SU-DHL-6 (cell line): Measurements from ENCODE around the gene PIK3CD.

ENCODE experiments used
- H2AFZ ChIP-seq: fragments of 200-600 bp; sonication (generic); 2 replicates; pipeline ENCODE4 v1.6.1; 2014; ENCODE audit warnings: low read depth, mild to moderate bottlenecking, moderate library complexity, mixed read lengths, antibody characterized with exemption, low read length; ENCODE audit not compliant: severe bottlenecking
- H3F3A ChIP-seq: fragments of 200-600 bp; shearing (Covaris generic); 2 replicates; pipeline ENCODE4 v1.6.0; 2016; ENCODE audit warnings: antibody characterized with exemption, mild to moderate bottlenecking; ENCODE audit not compliant: insufficient read depth
- H3K27ac ChIP-seq: fragments of 200-600 bp; sonication (generic); 2 replicates; pipeline ENCODE4 v1.5.1; 2016; ENCODE audit warnings: low read depth, mild to moderate bottlenecking, low read length, moderate library complexity, mixed read lengths
- H3K27me3 ChIP-seq: fragments of 200-600 bp; sonication (generic), shearing (Covaris generic); 2 replicates; pipeline ENCODE4 v1.6.0; 2014; ENCODE audit warnings: mild to moderate bottlenecking, low read length
- H3K36me3 ChIP-seq: fragments of 200-600 bp; sonication (generic); 2 replicates; pipeline ENCODE4 v1.6.1; 2014; ENCODE audit warnings: mild to moderate bottlenecking, low read length, mixed read lengths
- H3K4me2 ChIP-seq: fragments of 300-600, 200-600 bp; shearing (Covaris generic), sonication (generic); 2 replicates; pipeline ENCODE4 v1.6.0; 2014; ENCODE audit warnings: low read length, low read depth, mild to moderate bottlenecking; ENCODE audit not compliant: poor library complexity, severe bottlenecking
- H3K4me3 ChIP-seq: fragments of 200-600 bp; sonication (generic); 2 replicates; pipeline ENCODE4 v1.5.1; 2014; ENCODE audit warnings: antibody characterized with exemption, low read length, mild to moderate bottlenecking, mixed read lengths; ENCODE audit not compliant: insufficient read depth, poor library complexity, severe bottlenecking
- H3K79me2 ChIP-seq: fragments of 200-600 bp; sonication (generic); 2 replicates; pipeline ENCODE4 v1.6.1; 2014; ENCODE audit warnings: mild to moderate bottlenecking, low read length, moderate library complexity; ENCODE audit not compliant: insufficient read depth
- H3K9ac ChIP-seq: fragments of 200-600 bp; sonication (generic); 2 replicates; pipeline ENCODE4 v1.7.0; 2014; ENCODE audit warnings: mild to moderate bottlenecking, low read length
- H3K9me2 ChIP-seq: fragments of 200-600 bp; sonication (generic); replicated peaks from 2 replicates; pipeline ENCODE4 v1.6.1; 2014; ENCODE audit warnings: low read length; ENCODE audit not compliant: insufficient read depth
- H3K9me3 ChIP-seq: fragments of 200-600 bp; sonication (generic); 2 replicates; pipeline ENCODE4 v1.6.1; 2014; ENCODE audit warnings: low read length, mixed read lengths; ENCODE audit not compliant: insufficient read depth
- H4K20me1 ChIP-seq: fragments of 200-600 bp; sonication (generic); 2 replicates; pipeline ENCODE4 v1.6.1; 2014; ENCODE audit warnings: low read depth, mild to moderate bottlenecking, antibody characterized with exemption, low read length, moderate library complexity, mixed read lengths
- CTCF ChIP-seq: fragments of 200-600 bp; sonication (generic); IDR thresholded peaks from one replicate; pipeline ENCODE4 v1.5.1; 2017; ENCODE audit warnings: antibody characterized with exemption, mild to moderate bottlenecking, low read length, moderate library complexity; ENCODE audit not compliant: insufficient read depth, poor library complexity, severe bottlenecking
- EZH2phosphoT487 ChIP-seq: fragments of 200-600 bp; sonication (generic), shearing (Covaris generic); conservative IDR thresholded peaks from 2 replicates; pipeline ENCODE4 v1.6.1; 2018; ENCODE audit warnings: mild to moderate bottlenecking, antibody characterized with exemption, low read length, moderate library complexity, mixed read lengths

PIK3CD gene

GRCh38 chr1:9696793-9697192 is 45.3 kb downstream of the PIK3CD start:
- Histone ChIP-seq H3K9me3 (no peaks in the 10 kb centered on the region), H3K27me3 (no peaks in the 10 kb centered on the region), H3K79me2 (no peaks in the 10 kb centered on the region), H4K20me1 (no peaks in the 10 kb centered on the region), H3K9me2 (no peaks in the 10 kb centered on the region), H3K27ac (no peak overlapping the region), H3F3A (no peaks in the 10 kb centered on the region; the same call in 1 of the 2 replicates), H3K36me3 (no peaks in the 10 kb centered on the region; the same call in 1 of the 2 replicates), H3K9ac (no peak overlapping the region), H2AFZ (no peak overlapping the region), H3K4me2 (no peak overlapping the region), H3K4me3 (no peak overlapping the region)
- no peak for TF ChIP-seq CTCF
- no peak for TF ChIP-seq EZH2phosphoT487

- Histone ChIP-seq H3K9ac (no peak overlapping the region), H3K27ac (no peak overlapping the region), H3K4me2 (no peak overlapping the region), H3F3A (no peaks in the 10 kb centered on the region; the same call in 1 of the 2 replicates), H3K4me3 (no peak overlapping the region), H3K36me3 (no peaks in the 10 kb centered on the region; the same call in 1 of the 2 replicates), H3K9me3 (no peaks in the 10 kb centered on the region), H3K79me2 (no peaks in the 10 kb centered on the region), H4K20me1 (no peaks in the 10 kb centered on the region), H3K27me3 (no peaks in the 10 kb centered on the region), H3K9me2 (no peaks in the 10 kb centered on the region), H2AFZ (no peak overlapping the region)
- TF ChIP-seq EZH2phosphoT487 (no peak), CTCF (no peak)
Measured at GRCh38 chr1:9699361-9699760, 47.8 kb downstream of the PIK3CD start.

GRCh38 chr1:9700340-9700739 is 48.8 kb downstream of the PIK3CD start:
- no peaks in the 10 kb centered on the region; the same call in 1 of the 2 replicates for H3F3A ChIP-seq
- H3K27me3 ChIP-seq, result no peaks in the 10 kb centered on the region
- H3K9me3 ChIP-seq, result no peaks in the 10 kb centered on the region
- no peak overlapping the region for H3K4me3 ChIP-seq
- no peak overlapping the region for H3K4me2 ChIP-seq
- no peak overlapping the region for H3K27ac ChIP-seq
- H2AFZ ChIP-seq, result no peak overlapping the region
- H3K9ac ChIP-seq, result no peak overlapping the region
- H3K9me2 ChIP-seq, result no peaks in the 10 kb centered on the region
- no peaks in the 10 kb centered on the region for H3K36me3 ChIP-seq
- no peaks in the 10 kb centered on the region for H3K79me2 ChIP-seq
- no peak for TF ChIP-seq CTCF
- no peak for TF ChIP-seq EZH2phosphoT487
- H4K20me1 ChIP-seq, result no peaks in the 10 kb centered on the region
